ENCODE measurements around the gene ASB17. TPM values are rescaled to one million over a fixed set of nuclear protein-coding genes. Genes with fewer than 3 reads are reported as not detected.
A peak's percentile ranks its signal among the peaks of the same experiment; 100 is the strongest.
"Not testable (repeated sequence)": the region's sequence is repeated elsewhere in the genome, so short reads cannot be mapped to it uniquely, and the experiment has no call there.

The ASB17 gene
- total RNA-seq, 1 donor from 2014 or later: not detected

DNA sequence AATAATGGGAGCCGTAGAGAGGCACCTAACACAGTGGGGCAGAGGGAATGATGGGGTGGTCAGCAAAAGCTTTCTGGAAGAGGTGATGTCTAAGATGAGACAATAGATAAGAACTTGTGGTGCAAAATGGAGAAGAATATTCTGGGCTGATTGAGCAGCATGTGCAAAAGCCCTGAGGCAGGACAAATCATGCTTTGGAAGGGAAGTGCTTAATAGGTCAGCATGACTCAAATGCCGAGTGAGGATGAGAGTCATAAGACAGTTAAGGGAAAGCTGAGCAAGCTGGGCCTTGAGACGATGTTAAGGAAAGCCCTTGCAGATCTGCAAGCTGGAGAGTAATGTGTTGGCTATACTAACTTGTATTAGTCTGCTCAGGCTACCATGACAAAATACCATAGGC lies 37.3 kb upstream of the ASB17 start:
- Histone ChIP-seq H3K4me1 (ENCODE audit: insufficient read depth, low read length) (no peaks in the 10 kb centered on the region), H4K20me1 (ENCODE audit: insufficient read depth, low read length) (no peaks in the 10 kb centered on the region), H3K27ac (ENCODE audit: low read depth, low read length) (no peak overlapping the region), H3K27me3 (ENCODE audit: insufficient read depth, low read length) (no peaks in the 10 kb centered on the region), H3K79me2 (ENCODE audit: insufficient read depth, low read length) (no peaks in the 10 kb centered on the region), H3K36me3 (ENCODE audit: insufficient read depth, low read length) (no peaks in the 10 kb centered on the region), H3K9me3 (ENCODE audit: insufficient read depth, low read depth, low read length) (no peaks in the 10 kb centered on the region), H3K4me3 (ENCODE audit: insufficient read depth, low read depth, low read length) (no peak overlapping the region), H3K4me2 (ENCODE audit: low read length) (no peak overlapping the region), H3K9ac (ENCODE audit: low read length) (no peak overlapping the region), H2AFZ (ENCODE audit: low read depth, low read length) (no peak overlapping the region)
- Mint-ChIP-seq H3K4me3 (ENCODE audit: unreplicated experiment) (no peak overlapping the region), H3K36me3 (ENCODE audit: low read depth, unreplicated experiment) (no peaks in the 10 kb centered on the region), H3K4me1 (ENCODE audit: low read depth, unreplicated experiment) (peaks cover 6% of the 10 kb centered on the region), H3K27me3 (ENCODE audit: low read depth, unreplicated experiment) (peaks cover 3% of the 10 kb centered on the region), H3K27ac (ENCODE audit: unreplicated experiment) (no peak overlapping the region), H3K9me3 (ENCODE audit: unreplicated experiment) (no peaks in the 10 kb centered on the region)
- FAIRE-seq (no peak), DNase-seq (ENCODE audit: low read depth) (no peak)
- no peak for TF ChIP-seq EZH2 (IDR thresholded peaks at IDR 0.05; ENCODE audit: insufficient read depth, low read length)
- TF ChIP-seq, protein P1, sequence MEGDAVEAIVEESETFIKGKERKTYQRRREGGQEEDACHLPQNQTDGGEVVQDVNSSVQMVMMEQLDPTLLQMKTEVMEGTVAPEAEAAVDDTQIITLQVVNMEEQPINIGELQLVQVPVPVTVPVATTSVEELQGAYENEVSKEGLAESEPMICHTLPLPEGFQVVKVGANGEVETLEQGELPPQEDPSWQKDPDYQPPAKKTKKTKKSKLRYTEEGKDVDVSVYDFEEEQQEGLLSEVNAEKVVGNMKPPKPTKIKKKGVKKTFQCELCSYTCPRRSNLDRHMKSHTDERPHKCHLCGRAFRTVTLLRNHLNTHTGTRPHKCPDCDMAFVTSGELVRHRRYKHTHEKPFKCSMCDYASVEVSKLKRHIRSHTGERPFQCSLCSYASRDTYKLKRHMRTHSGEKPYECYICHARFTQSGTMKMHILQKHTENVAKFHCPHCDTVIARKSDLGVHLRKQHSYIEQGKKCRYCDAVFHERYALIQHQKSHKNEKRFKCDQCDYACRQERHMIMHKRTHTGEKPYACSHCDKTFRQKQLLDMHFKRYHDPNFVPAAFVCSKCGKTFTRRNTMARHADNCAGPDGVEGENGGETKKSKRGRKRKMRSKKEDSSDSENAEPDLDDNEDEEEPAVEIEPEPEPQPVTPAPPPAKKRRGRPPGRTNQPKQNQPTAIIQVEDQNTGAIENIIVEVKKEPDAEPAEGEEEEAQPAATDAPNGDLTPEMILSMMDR (IDR thresholded peaks at IDR 0.05; ENCODE audit: insufficient read depth, low read depth, low read length): no peak

DNA sequence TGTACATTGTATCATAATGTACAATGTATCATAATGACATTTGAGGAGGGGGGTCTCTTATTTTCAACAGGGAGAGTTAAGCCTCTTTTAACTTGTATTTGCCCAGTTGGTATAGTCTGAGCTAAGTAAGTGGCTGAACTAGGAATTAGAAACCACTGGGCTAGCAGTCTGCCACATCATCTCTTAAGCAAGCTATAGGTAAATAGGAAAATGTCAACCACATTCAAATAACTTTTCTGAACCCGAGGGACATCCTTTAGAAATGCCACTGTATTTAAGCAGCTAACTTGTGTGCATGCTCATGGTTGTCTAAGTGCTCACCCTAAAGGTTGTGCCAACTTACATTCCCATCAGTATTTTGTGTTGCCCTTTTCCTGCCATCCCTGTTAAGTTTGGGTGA lies 35.5 kb upstream of the ASB17 start:
- TF ChIP-seq, protein P1 (IDR thresholded peaks at IDR 0.05; ENCODE audit: insufficient read depth, low read depth, low read length): no peak
- no peak for TF ChIP-seq EZH2 (IDR thresholded peaks at IDR 0.05; ENCODE audit: insufficient read depth, low read length)
- FAIRE-seq (no peak), DNase-seq (ENCODE audit: low read depth) (no peak)
- H4K20me1 ChIP-seq (ENCODE audit: insufficient read depth, low read length): no peaks in the 10 kb centered on the region
- no peak overlapping the region for H3K4me3 Mint-ChIP-seq (ENCODE audit: unreplicated experiment)
- H3K27ac ChIP-seq (ENCODE audit: low read depth, low read length): no peak overlapping the region
- H3K4me1 ChIP-seq (ENCODE audit: insufficient read depth, low read length): no peaks in the 10 kb centered on the region
- no peak overlapping the region for H3K4me3 ChIP-seq (ENCODE audit: insufficient read depth, low read depth, low read length)
- no peaks in the 10 kb centered on the region for H3K27me3 Mint-ChIP-seq (ENCODE audit: low read depth, unreplicated experiment)
- no peak overlapping the region for H3K4me2 ChIP-seq (ENCODE audit: low read length)
- no peaks in the 10 kb centered on the region for H3K36me3 Mint-ChIP-seq (ENCODE audit: low read depth, unreplicated experiment)
- H3K27ac Mint-ChIP-seq (ENCODE audit: unreplicated experiment): no peak overlapping the region
- no peaks in the 10 kb centered on the region for H3K79me2 ChIP-seq (ENCODE audit: insufficient read depth, low read length)
- peaks cover 6% of the 10 kb centered on the region for H3K4me1 Mint-ChIP-seq (ENCODE audit: low read depth, unreplicated experiment)
- no peaks in the 10 kb centered on the region for H3K9me3 ChIP-seq (ENCODE audit: insufficient read depth, low read depth, low read length)
- no peak overlapping the region for H2AFZ ChIP-seq (ENCODE audit: low read depth, low read length)
- no peaks in the 10 kb centered on the region for H3K36me3 ChIP-seq (ENCODE audit: insufficient read depth, low read length)
- H3K27me3 ChIP-seq (ENCODE audit: insufficient read depth, low read length): no peaks in the 10 kb centered on the region
- H3K9me3 Mint-ChIP-seq (ENCODE audit: unreplicated experiment): no peaks in the 10 kb centered on the region
- H3K9ac ChIP-seq (ENCODE audit: low read length): no peak overlapping the region

DNA sequence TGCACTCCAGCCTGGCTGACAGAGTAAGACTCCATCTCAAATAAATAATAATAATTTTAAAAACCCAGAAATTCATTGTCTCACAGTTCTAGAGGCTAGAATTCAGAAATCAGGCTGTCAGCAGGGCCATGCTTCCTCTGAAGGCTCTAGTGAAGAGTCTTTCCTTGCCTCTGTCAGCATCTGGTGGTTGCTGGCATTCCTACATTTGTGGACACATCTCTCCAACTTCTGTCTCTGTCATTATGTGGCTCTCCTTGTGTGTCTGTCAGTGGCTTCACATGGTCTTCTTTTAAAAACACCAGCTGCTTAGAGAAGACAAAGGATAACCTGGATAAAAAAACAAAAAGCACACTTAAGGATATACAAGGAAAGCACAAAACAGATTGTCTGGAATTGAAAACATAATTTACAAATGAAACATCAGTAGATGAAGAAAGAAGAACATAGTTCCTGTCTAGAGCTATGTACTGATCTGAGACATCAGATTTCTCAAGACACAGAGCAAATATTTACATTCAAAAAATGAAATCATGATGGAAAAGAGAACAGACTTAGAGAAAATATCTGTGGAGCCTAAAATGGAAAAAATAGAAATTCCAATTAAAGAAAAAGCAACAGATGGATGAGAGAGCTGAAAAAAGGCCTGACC lies 32.7 kb upstream of the ASB17 start:
- H3K9me3 Mint-ChIP-seq (ENCODE audit: unreplicated experiment): peaks cover 2% of the 10 kb centered on the region

DNA sequence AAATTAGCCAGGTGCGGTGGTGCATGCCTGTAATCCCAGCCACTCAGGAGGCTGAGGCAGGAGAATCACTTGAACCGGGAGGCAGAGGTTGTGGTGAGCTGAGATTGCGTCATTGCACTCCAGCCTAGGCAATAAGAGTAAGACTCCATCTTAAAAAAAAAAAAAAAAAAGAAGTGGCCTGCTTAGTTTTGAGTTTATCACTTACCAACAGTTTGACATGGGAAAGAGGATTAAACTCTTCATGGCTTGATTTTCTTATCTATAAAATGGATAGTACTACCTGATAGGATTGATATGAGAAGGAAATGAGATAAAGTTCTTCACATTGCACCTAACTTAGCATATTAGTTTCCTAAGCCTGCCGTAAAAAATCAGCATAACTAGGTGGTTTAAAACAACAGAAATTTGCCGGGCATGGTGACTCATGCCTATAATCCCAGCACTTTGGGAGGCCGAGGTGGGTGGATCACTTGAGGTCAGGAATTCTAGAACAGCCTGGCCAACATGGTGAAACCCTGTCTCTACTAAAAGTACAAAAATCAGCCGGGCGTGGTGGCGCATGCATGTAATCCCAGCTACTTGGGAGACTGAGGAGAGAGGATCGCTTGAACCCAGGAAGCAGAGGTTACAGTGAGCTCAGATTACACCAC lies 32.0 kb upstream of the ASB17 start:
- H3K36me3 Mint-ChIP-seq (ENCODE audit: low read depth, unreplicated experiment); H3K9ac ChIP-seq (ENCODE audit: low read length); H2AFZ ChIP-seq (ENCODE audit: low read depth, low read length); H4K20me1 ChIP-seq (ENCODE audit: insufficient read depth, low read length); H3K36me3 ChIP-seq (ENCODE audit: insufficient read depth, low read length); H3K4me1 Mint-ChIP-seq (ENCODE audit: low read depth, unreplicated experiment); H3K9me3 ChIP-seq (ENCODE audit: insufficient read depth, low read depth, low read length); H3K79me2 ChIP-seq (ENCODE audit: insufficient read depth, low read length); H3K4me3 ChIP-seq (ENCODE audit: insufficient read depth, low read depth, low read length); H3K4me3 Mint-ChIP-seq (ENCODE audit: unreplicated experiment); H3K27me3 ChIP-seq (ENCODE audit: insufficient read depth, low read length); H3K27ac ChIP-seq (ENCODE audit: low read depth, low read length); H3K27me3 Mint-ChIP-seq (ENCODE audit: low read depth, unreplicated experiment); H3K9me3 Mint-ChIP-seq (ENCODE audit: unreplicated experiment); H3K4me1 ChIP-seq (ENCODE audit: insufficient read depth, low read length); FAIRE-seq: not testable (repeated sequence)
- peak; percentile 2 for DNase-seq (ENCODE audit: low read depth)
- peak overlapping the region; percentile 5 for H3K4me2 ChIP-seq (ENCODE audit: low read length)
- H3K27ac Mint-ChIP-seq (ENCODE audit: unreplicated experiment): peak overlapping the region; percentile 83

More for the DNA sequence above, 32.7 kb upstream of the ASB17 start:
- H3K27me3 ChIP-seq (ENCODE audit: insufficient read depth, low read length): no peaks in the 10 kb centered on the region
- H3K4me1 ChIP-seq (ENCODE audit: insufficient read depth, low read length): no peaks in the 10 kb centered on the region
- H3K79me2 ChIP-seq (ENCODE audit: insufficient read depth, low read length): no peaks in the 10 kb centered on the region
- TF ChIP-seq, protein P1 (IDR thresholded peaks at IDR 0.05; ENCODE audit: insufficient read depth, low read depth, low read length): no peak
- no peak for TF ChIP-seq EZH2 (IDR thresholded peaks at IDR 0.05; ENCODE audit: insufficient read depth, low read length)
- H3K27me3 Mint-ChIP-seq (ENCODE audit: low read depth, unreplicated experiment): no peaks in the 10 kb centered on the region
- H3K9ac ChIP-seq (ENCODE audit: low read length): no peak overlapping the region
- FAIRE-seq (no peak), DNase-seq (ENCODE audit: low read depth) (no peak)
- H3K4me3 Mint-ChIP-seq (ENCODE audit: unreplicated experiment): no peak overlapping the region
- no peaks in the 10 kb centered on the region for H3K36me3 Mint-ChIP-seq (ENCODE audit: low read depth, unreplicated experiment)
- no peak overlapping the region for H2AFZ ChIP-seq (ENCODE audit: low read depth, low read length)
- H3K4me2 ChIP-seq (ENCODE audit: low read length): peak overlapping the region; percentile 5
- no peaks in the 10 kb centered on the region for H3K36me3 ChIP-seq (ENCODE audit: insufficient read depth, low read length)
- no peaks in the 10 kb centered on the region for H4K20me1 ChIP-seq (ENCODE audit: insufficient read depth, low read length)
- H3K27ac ChIP-seq (ENCODE audit: low read depth, low read length): peak overlapping the region; percentile 32
- H3K9me3 ChIP-seq (ENCODE audit: insufficient read depth, low read depth, low read length): no peaks in the 10 kb centered on the region
- peak overlapping the region; percentile 83 for H3K27ac Mint-ChIP-seq (ENCODE audit: unreplicated experiment)
- no peak overlapping the region for H3K4me3 ChIP-seq (ENCODE audit: insufficient read depth, low read depth, low read length)
- H3K4me1 Mint-ChIP-seq (ENCODE audit: low read depth, unreplicated experiment): peaks cover 6% of the 10 kb centered on the region

All from astrocyte (in vitro differentiated cells and primary cell).